Erythroblast (primary cell): ENCODE data around the gene CDS1.

ENCODE experiments used
- GATA1 ChIP-seq: IDR thresholded peaks from 2 replicates; pipeline ENCODE4 v1.6.1; 2011; ENCODE audit warnings: low read depth, mild to moderate bottlenecking, control low read depth, low read length, moderate library complexity
- POLR2A ChIP-seq: IDR thresholded peaks from 2 replicates; pipeline ENCODE4 v1.6.1; 2011; ENCODE audit warnings: mild to moderate bottlenecking, low read length

DNA sequence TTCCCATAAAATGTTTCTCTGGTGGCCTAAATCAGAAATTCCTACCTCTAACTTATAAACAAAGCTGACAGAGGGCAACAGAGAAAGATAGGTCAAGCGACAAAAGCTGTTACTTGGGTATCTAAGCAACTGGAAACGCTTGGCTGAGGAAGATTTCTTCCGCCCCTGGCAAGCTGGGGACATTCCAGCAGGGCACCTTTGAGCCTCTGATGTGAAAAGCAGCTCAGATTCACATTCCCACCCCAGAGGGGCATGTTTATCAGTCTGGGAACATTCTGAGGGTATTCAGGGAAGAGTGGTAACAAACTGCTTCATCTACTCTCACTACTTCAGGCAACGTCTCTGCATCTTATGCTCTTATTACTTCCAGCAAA lies 3.5 kb upstream of the CDS1 start:
- no peak for TF ChIP-seq POLR2A
- no peak for TF ChIP-seq GATA1
